WTC11 (cell line): ENCODE data around the gene FER. TPM values are rescaled to one million over a fixed set of nuclear protein-coding genes. Genes with fewer than 3 reads are reported as not detected.
"Not testable (repeated sequence)": the region's sequence is repeated elsewhere in the genome, so short reads cannot be mapped to it uniquely, and the experiment has no call there.

Source experiments
- ATAC-seq: fragments of 200-7000 bp; cut with Tn5 transposase; 2 replicates; pipeline ENCODE4 v1.10.0; 2021; ENCODE audit warnings: mild to moderate bottlenecking, moderate library complexity
- CTCF ChIA-PET: fragments of 300-600 bp; sonication (Branson Sonifier 250); formaldehyde crosslinking; loops from one replicate; lab custom pipeline; 2021; ENCODE audit warnings: antibody characterized with exemption; lab: Charles Lee
- POLR2A ChIA-PET: fragments of 350-600 bp; sonication (Branson Sonifier 250); formaldehyde crosslinking; loops from one replicate; lab custom pipeline; 2021; ENCODE audit warnings: antibody characterized with exemption; lab: Charles Lee
- DNase-seq: peaks from one replicate; pipeline ENCODE4 v3.0.0; 2021; ENCODE audit warnings: low spot score
- H3K27ac Mint-ChIP-seq: 2 replicates; pipeline ENCODE4 v1.8.0; 2021; ENCODE audit warnings: mixed read lengths
- H3K27me3 Mint-ChIP-seq: 2 replicates; pipeline ENCODE4 v1.8.0; 2021; ENCODE audit warnings: low read depth, mild to moderate bottlenecking, moderate library complexity, mixed read lengths
- H3K36me3 Mint-ChIP-seq: 2 replicates; pipeline ENCODE4 v1.8.0; 2021; ENCODE audit warnings: mixed read lengths
- H3K4me1 Mint-ChIP-seq: 2 replicates; pipeline ENCODE4 v1.8.0; 2022; ENCODE audit warnings: mixed read lengths
- H3K4me3 Mint-ChIP-seq: 2 replicates; pipeline ENCODE4 v1.8.0; 2021; ENCODE audit warnings: mild to moderate bottlenecking, moderate library complexity, mixed read lengths
- H3K9me3 Mint-ChIP-seq: 2 replicates; pipeline ENCODE4 v1.8.0; 2021; ENCODE audit warnings: mixed read lengths
- AR ChIP-seq: fragments of 250-450 bp; sonication (Bioruptor Pico); IDR thresholded peaks from 2 replicates; pipeline ENCODE4 v1.9.0; 2021; ENCODE audit warnings: mild to moderate bottlenecking
- ATF1 ChIP-seq: sonication (generic); formaldehyde crosslinking; IDR thresholded peaks from 2 replicates; pipeline ENCODE4 v1.8.1; 2023; ENCODE audit warnings: mild to moderate bottlenecking, moderate library complexity, missing genetic modification reagents
- FOXJ3 ChIP-seq: sonication (generic); formaldehyde crosslinking; IDR thresholded peaks from 2 replicates; pipeline ENCODE4 v1.9.0; 2021; ENCODE audit warnings: missing genetic modification reagents, mild to moderate bottlenecking, borderline replicate concordance
- NR2C2 ChIP-seq: sonication (generic); formaldehyde crosslinking; IDR thresholded peaks from 2 replicates; pipeline ENCODE4 v1.8.0; 2022; ENCODE audit warnings: mild to moderate bottlenecking, missing genetic modification reagents
- SP1 ChIP-seq: sonication (generic); formaldehyde crosslinking; conservative IDR thresholded peaks from 2 replicates; pipeline ENCODE4 v1.8.1; 2022; ENCODE audit warnings: missing genetic modification reagents
- ZNF532 ChIP-seq: fragments of 250-450 bp; sonication (Bioruptor Pico); IDR thresholded peaks from 2 replicates; pipeline ENCODE4 v1.9.0; 2021; ENCODE audit warnings: mild to moderate bottlenecking, borderline replicate concordance
- total RNA-seq: library from RNA; stranded (reverse); gene quantifications from 3 replicates; pipeline ENCODE4 v1.2.3, GENCODE V29; 2021
- TF ChIP-seq, protein P1 (sequence below): sonication (generic); formaldehyde crosslinking; IDR thresholded peaks from 2 replicates; pipeline ENCODE4 v1.8.1; 2023; ENCODE audit warnings: mild to moderate bottlenecking, missing genetic modification reagents
- TF ChIP-seq, protein P2 (sequence below): sonication (generic); formaldehyde crosslinking; IDR thresholded peaks from 2 replicates; pipeline ENCODE4 v1.8.1; 2022; ENCODE audit warnings: missing genetic modification reagents, borderline replicate concordance

The FER gene
- total RNA-seq, 1 experiment from 2014 or later, result 13.8 TPM

DNA sequence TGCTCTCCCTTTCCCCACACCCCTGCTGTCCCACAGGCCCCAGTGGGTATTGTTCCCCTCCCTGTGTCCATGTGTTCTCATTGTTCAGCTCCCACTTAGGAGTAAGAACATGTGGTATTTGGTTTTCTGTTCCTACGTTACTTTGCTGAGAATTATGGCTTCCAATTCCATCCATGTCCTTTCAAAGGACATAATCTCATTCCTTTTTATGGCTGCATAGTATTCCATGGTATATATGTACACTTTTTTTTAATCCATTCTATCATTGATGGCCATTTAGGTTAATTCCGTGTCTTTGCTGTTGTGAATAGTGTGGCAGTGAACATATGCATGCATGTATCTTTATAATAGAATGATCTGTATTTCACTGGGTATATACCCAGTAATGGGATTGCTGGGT lies 25.6 kb downstream of the FER start:
- Mint-ChIP-seq H3K4me1 (no peaks in the 10 kb centered on the region; the same call in 1 of the 2 replicates), H3K4me3 (no peak overlapping the region), H3K9me3 (peaks cover 24% of the 10 kb centered on the region), H3K27me3 (no peaks in the 10 kb centered on the region), H3K36me3 (peaks cover 23% of the 10 kb centered on the region), H3K27ac (no peak overlapping the region)
- TF ChIP-seq, protein P1, sequence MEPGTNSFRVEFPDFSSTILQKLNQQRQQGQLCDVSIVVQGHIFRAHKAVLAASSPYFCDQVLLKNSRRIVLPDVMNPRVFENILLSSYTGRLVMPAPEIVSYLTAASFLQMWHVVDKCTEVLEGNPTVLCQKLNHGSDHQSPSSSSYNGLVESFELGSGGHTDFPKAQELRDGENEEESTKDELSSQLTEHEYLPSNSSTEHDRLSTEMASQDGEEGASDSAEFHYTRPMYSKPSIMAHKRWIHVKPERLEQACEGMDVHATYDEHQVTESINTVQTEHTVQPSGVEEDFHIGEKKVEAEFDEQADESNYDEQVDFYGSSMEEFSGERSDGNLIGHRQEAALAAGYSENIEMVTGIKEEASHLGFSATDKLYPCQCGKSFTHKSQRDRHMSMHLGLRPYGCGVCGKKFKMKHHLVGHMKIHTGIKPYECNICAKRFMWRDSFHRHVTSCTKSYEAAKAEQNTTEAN (CRISPR knock-in tag), result no peak
- TF ChIP-seq, protein P2, sequence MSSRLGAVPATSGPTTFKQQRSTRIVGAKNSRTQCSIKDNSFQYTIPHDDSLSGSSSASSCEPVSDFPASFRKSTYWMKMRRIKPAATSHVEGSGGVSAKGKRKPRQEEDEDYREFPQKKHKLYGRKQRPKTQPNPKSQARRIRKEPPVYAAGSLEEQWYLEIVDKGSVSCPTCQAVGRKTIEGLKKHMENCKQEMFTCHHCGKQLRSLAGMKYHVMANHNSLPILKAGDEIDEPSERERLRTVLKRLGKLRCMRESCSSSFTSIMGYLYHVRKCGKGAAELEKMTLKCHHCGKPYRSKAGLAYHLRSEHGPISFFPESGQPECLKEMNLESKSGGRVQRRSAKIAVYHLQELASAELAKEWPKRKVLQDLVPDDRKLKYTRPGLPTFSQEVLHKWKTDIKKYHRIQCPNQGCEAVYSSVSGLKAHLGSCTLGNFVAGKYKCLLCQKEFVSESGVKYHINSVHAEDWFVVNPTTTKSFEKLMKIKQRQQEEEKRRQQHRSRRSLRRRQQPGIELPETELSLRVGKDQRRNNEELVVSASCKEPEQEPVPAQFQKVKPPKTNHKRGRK (CRISPR knock-in tag), result no peak
- TF ChIP-seq AR (CRISPR knock-in tag), result no peak
- no peak for TF ChIP-seq FOXJ3 (CRISPR knock-in tag)
- TF ChIP-seq ATF1, result no peak
- TF ChIP-seq SP1 (CRISPR knock-in tag), result no peak
- TF ChIP-seq ZNF532, result no peak
- TF ChIP-seq NR2C2 (CRISPR knock-in tag), result no peak
- DNase-seq (no peak), ATAC-seq (no peak)
- POLR2A ChIA-PET, result no interaction called here
- CTCF ChIA-PET, result no interaction called here

DNA sequence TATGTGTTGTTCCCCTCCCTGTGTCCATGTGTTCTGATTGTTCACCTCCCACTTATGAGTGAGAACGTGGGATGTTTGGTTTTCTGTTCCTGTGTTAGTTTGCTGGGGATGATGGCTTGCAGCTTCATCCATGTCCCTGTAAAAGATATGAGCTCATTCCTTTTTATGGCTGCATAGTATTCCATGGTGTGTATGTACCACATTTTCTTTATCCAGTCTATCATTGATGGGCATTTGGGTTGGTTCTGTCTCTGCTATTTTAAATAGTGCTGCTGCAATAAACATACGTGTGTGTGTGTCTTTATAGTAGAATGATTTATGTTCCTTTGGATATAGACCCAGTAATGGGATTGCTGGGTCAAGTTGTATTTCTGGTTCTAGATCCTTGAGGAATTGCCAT lies 26.4 kb downstream of the FER start:
- peaks cover 23% of the 10 kb centered on the region for H3K36me3 Mint-ChIP-seq
- CTCF ChIA-PET, result not testable (repeated sequence)

DNA sequence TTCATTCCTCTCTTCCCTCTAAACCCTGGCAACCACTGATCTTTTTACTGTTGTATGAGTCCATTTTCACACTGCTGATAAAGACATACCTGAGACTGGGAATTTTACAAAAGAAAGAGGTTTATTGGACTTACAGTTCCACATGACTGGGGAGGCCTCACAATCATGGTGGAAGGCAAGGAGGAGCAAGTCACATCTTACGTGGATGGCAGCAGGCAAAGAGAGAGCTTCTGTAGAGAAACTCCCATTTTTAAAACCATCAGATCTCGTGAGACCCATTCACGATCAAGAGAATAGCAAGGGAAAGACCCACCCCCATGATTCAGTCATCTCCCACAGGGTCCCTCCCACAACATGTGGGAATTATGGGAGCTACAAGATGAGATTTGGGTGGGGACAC lies 29.9 kb downstream of the FER start:
- Mint-ChIP-seq H3K9me3 (peaks cover 30% of the 10 kb centered on the region), H3K36me3 (peaks cover 29% of the 10 kb centered on the region)
- POLR2A ChIA-PET, DNase-seq, ATAC-seq, H3K27ac Mint-ChIP-seq, H3K27me3 Mint-ChIP-seq, CTCF ChIA-PET, H3K4me1 Mint-ChIP-seq, H3K4me3 Mint-ChIP-seq: not testable (repeated sequence)

More for the DNA sequence above, 26.4 kb downstream of the FER start:
- H3K4me3 Mint-ChIP-seq, H3K27ac Mint-ChIP-seq, ATAC-seq, DNase-seq, POLR2A ChIA-PET, H3K27me3 Mint-ChIP-seq, H3K4me1 Mint-ChIP-seq: not testable (repeated sequence)
- peaks cover 24% of the 10 kb centered on the region for H3K9me3 Mint-ChIP-seq

DNA sequence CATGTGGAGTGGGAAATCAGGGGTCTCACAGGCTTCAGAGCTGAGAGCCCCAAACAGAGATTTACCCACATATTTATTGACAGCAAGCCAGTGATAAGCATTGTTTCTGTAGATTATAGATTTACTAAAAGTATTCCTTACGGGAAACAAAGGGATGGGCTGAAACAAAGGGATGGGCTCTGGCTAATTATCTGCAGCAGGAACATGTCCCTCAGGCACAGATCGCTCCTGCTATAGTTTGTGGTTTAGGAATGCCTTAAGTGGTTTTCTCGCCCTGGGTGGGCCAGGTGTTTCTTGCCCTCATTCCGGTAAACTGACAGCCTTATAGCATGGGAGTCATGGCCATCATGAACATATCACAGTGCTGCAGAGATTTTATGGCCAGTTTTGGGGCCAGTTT lies 36.9 kb downstream of the FER start:
- H3K4me3 Mint-ChIP-seq, DNase-seq, H3K27me3 Mint-ChIP-seq, H3K4me1 Mint-ChIP-seq, ATAC-seq, POLR2A ChIA-PET, H3K27ac Mint-ChIP-seq, CTCF ChIA-PET: not testable (repeated sequence)
- H3K36me3 Mint-ChIP-seq, result peaks cover 40% of the 10 kb centered on the region
- peaks cover 44% of the 10 kb centered on the region for H3K9me3 Mint-ChIP-seq
